GM20000 (cell line): ENCODE measurements around the gene TSR2.

Experiments
- DNase-seq: peaks from one replicate; pipeline ENCODE4 v3.0.0; 2012; ENCODE audit warnings: low spot score
- CTCF ChIP-seq: IDR thresholded peaks from 2 replicates; pipeline ENCODE4 v1.5.1; 2012; ENCODE audit warnings: mild to moderate bottlenecking, control low read depth; ENCODE audit errors: extremely low read depth, missing control alignments

Gene TSR2

GRCh38 chrX:54444752-54445151 lies 4.5 kb downstream of the TSR2 start:
- no peak for TF ChIP-seq CTCF

GRCh38 chrX:54446084-54446483 lies 5.9 kb downstream of the TSR2 start:
- TF ChIP-seq CTCF, result no peak
- no peak for DNase-seq

More at GRCh38 chrX:54444752-54445151, 4.5 kb downstream of the TSR2 start:
- no peak for DNase-seq

GRCh38 chrX:54447461-54447860 lies 7.3 kb downstream of the TSR2 start:
- DNase-seq, result no peak

GRCh38 chrX:54449929-54450328 lies 9.7 kb downstream of the TSR2 start:
- no peak for DNase-seq
- TF ChIP-seq CTCF, result no peak

More at GRCh38 chrX:54447461-54447860, 7.3 kb downstream of the TSR2 start:
- TF ChIP-seq CTCF, result no peak

- no peak for TF ChIP-seq CTCF
- DNase-seq, result no peak
Measured at GRCh38 chrX:54452920-54453319, 12.7 kb downstream of the TSR2 start.

- no peak for DNase-seq
- TF ChIP-seq CTCF, result no peak
Measured at GRCh38 chrX:54470054-54470760, 30.0 kb downstream of the TSR2 start.

- no peak for DNase-seq
- TF ChIP-seq CTCF, result no peak
Measured at GRCh38 chrX:54473993-54474859, 34.0 kb downstream of the TSR2 start.
